HepG2 (cell line): ENCODE results near the gene ARHGAP5. TPM values are rescaled to one million over a fixed set of nuclear protein-coding genes. Genes with fewer than 3 reads are reported as not detected.
A peak's percentile ranks its signal among the peaks of the same experiment; 100 is the strongest.

Experiments
- ATAD3A ChIP-seq: sonication (generic); formaldehyde crosslinking; IDR thresholded peaks from 2 replicates; pipeline ENCODE4 v1.4.0; 2020; ENCODE audit warnings: missing genetic modification reagents
- CBX1 ChIP-seq: IDR thresholded peaks from one replicate; pipeline ENCODE4 v1.6.1; 2016; ENCODE audit warnings: antibody characterized with exemption, low read depth
- CHCHD3 ChIP-seq: sonication (generic); formaldehyde crosslinking; IDR thresholded peaks from 2 replicates; pipeline ENCODE4 v1.8.0; 2022; ENCODE audit warnings: mild to moderate bottlenecking, missing genetic modification reagents, moderate library complexity
- DR1 ChIP-seq: sonication (generic); formaldehyde crosslinking; IDR thresholded peaks from 2 replicates; pipeline ENCODE4 v1.8.0; 2021; ENCODE audit warnings: mild to moderate bottlenecking, missing genetic modification reagents, inconsistent platforms
- EP300 ChIP-seq, 3 experiments: sonication (generic) in 1 of 3; formaldehyde crosslinking in 1 of 3; IDR thresholded peaks; 2 replicates each; pipeline versions ENCODE4 v1.5.1 to v1.6.1; 2011 to 2020; ENCODE audit warnings: low read depth in 2 of 3, low read length in 2 of 3, borderline replicate concordance in 1 of 3, improper control_type of control experiment in 1 of 3, mild to moderate bottlenecking in 1 of 3, missing genetic modification reagents in 1 of 3, moderate library complexity in 1 of 3
- HHEX ChIP-seq: IDR thresholded peaks from 2 replicates; pipeline ENCODE4 v1.6.1; 2016; ENCODE audit warnings: control low read depth
- SOX6 ChIP-seq, 2 experiments: fragments of 450-650 bp in 1 of 2; sonication (generic) in 1 of 2; formaldehyde crosslinking in 1 of 2; IDR thresholded peaks; 2 replicates each; pipeline versions ENCODE4 v1.4.0 to v1.6.1; 2017 to 2020; ENCODE audit warnings: antibody characterized with exemption in 1 of 2, mild to moderate bottlenecking in 1 of 2, missing genetic modification reagents in 1 of 2
- STAT5B ChIP-seq: sonication (generic); formaldehyde crosslinking; IDR thresholded peaks from 2 replicates; pipeline ENCODE4 v1.4.0; 2020; ENCODE audit warnings: missing genetic modification reagents
- XRCC5 ChIP-seq: fragments of 200-400 bp; formaldehyde crosslinking; optimal IDR thresholded peaks from 2 replicates; pipeline ENCODE3; 2017; ENCODE audit warnings: mild to moderate bottlenecking, low read length
- ZBTB7B ChIP-seq: sonication (generic); formaldehyde crosslinking; IDR thresholded peaks from 2 replicates; pipeline ENCODE4 v1.4.0; 2020; ENCODE audit warnings: missing genetic modification reagents
- ZFP82 ChIP-seq: sonication (generic); formaldehyde crosslinking; IDR thresholded peaks from 2 replicates; pipeline ENCODE4 v1.5.1; 2020; ENCODE audit warnings: mild to moderate bottlenecking, missing genetic modification reagents, borderline replicate concordance
- ZIK1 ChIP-seq: sonication (generic); formaldehyde crosslinking; IDR thresholded peaks from 2 replicates; pipeline ENCODE4 v1.5.0; 2020; ENCODE audit warnings: mild to moderate bottlenecking, low read depth, missing genetic modification reagents, borderline replicate concordance
- ZNF12 ChIP-seq: sonication (generic); formaldehyde crosslinking; IDR thresholded peaks from 2 replicates; pipeline ENCODE4 v1.5.0; 2020; ENCODE audit warnings: missing genetic modification reagents
- ZNF232 ChIP-seq: sonication (generic); formaldehyde crosslinking; IDR thresholded peaks from 2 replicates; pipeline ENCODE4 v1.4.0; 2020; ENCODE audit warnings: missing genetic modification reagents, borderline replicate concordance
- ZNF550 ChIP-seq: sonication (generic); formaldehyde crosslinking; IDR thresholded peaks from 2 replicates; pipeline ENCODE4 v1.4.0; 2020; ENCODE audit warnings: mild to moderate bottlenecking, missing genetic modification reagents, borderline replicate concordance
- ZNF607 ChIP-seq: sonication (generic); formaldehyde crosslinking; IDR thresholded peaks from 2 replicates; pipeline ENCODE4 v1.5.1; 2020; ENCODE audit warnings: missing genetic modification reagents, mild to moderate bottlenecking, borderline replicate concordance
- ZNF644 ChIP-seq: IDR thresholded peaks from 2 replicates; pipeline ENCODE4 v1.6.1; 2016; ENCODE audit warnings: low read depth
- ZNF879 ChIP-seq: sonication (generic); formaldehyde crosslinking; IDR thresholded peaks from 2 replicates; pipeline ENCODE4 v1.8.1; 2023; ENCODE audit warnings: missing genetic modification reagents
- ZSCAN20 ChIP-seq: sonication (generic); formaldehyde crosslinking; IDR thresholded peaks from 2 replicates; pipeline ENCODE4 v1.4.0; 2020; ENCODE audit warnings: missing genetic modification reagents, mild to moderate bottlenecking, borderline replicate concordance
- polyA plus RNA-seq, 8 experiments: library from polyadenylated mRNA; depleted of rRNA in 3 of 8; stranded (reverse) in 7 of 8; unstranded in 1 of 8; fragments of >200 nt; fragmentation: Illumina TruSeq in 4 of 8; extraction: Trizol in 4 of 8; gene quantifications; 2 replicates each; pipeline versions ENCODE4 v1.2.1 to v1.2.3, GENCODE V29; 2011 to 2016; ENCODE audit warnings: low read depth in 4 of 8, missing spikeins in 1 of 8, mixed read lengths in 1 of 8; ENCODE audit not compliant: insufficient read depth in 1 of 8
- total RNA-seq, 5 experiments: library from RNA; depleted of rRNA; stranded (reverse); fragments of >200 nt; fragmentation: Illumina TruSeq; extraction: Trizol; gene quantifications; 2 replicates each; pipeline ENCODE4 v1.2.3, GENCODE V29; 2016; ENCODE audit warnings: low read depth in 1 of 5
- TF ChIP-seq, protein P1 (sequence below): sonication (generic); formaldehyde crosslinking; IDR thresholded peaks from 2 replicates; pipeline ENCODE4 v1.4.0; 2020; ENCODE audit warnings: missing genetic modification reagents, borderline replicate concordance
- TF ChIP-seq, protein P2 (sequence below): sonication (generic); formaldehyde crosslinking; IDR thresholded peaks from 2 replicates; pipeline ENCODE4 v1.5.1; 2020; ENCODE audit warnings: mild to moderate bottlenecking, moderate library complexity, missing genetic modification reagents
- TF ChIP-seq, protein P3 (sequence below): IDR thresholded peaks from 2 replicates; pipeline ENCODE4 v1.6.1; 2016; ENCODE audit warnings: low read depth

Gene ARHGAP5
- total and polyA plus RNA-seq, 2 of the 13 experiments (the other 11 are each of a cell fraction or from before 2014, with no cell fraction given) = 33.7 to 144 TPM

DNA sequence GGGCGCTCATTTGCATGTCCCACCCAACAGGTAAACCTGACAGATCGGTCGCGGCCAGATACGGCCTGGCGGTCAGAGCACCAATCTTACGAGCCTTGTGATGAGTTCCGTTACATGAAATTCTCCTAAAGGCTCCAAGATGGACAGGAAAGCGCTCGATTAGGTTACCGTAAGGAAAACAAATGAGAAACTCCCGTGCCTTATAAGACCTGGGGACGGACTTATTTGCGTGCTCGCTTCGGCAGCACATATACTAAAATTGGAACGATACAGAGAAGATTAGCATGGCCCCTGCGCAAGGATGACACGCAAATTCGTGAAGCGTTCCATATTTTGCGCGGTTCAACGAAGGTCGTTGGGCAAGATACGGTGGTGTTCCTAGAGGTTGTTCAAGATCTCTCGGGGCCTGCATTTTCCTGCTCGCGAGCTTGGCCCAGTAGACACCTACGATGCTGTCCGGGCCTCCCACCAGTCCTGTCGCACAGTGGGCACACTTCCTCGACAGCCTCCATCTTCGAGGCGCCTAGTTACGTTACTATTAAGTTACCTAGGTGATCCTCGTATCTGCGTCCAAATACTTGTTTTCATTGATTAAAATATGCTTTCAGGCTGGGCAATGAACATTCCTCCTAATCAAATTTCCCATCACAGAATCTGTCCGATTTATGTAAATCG, 124.8 kb downstream of the ARHGAP5 start, which contains the start of gene RNU6-7 (continued):
- no peak for TF ChIP-seq ZIK1 (CRISPR knock-in tag)
- TF ChIP-seq CBX1 = no peak
- 0 out of 2 replicates have a peak, but pooled peaks have one; percentile 45 for TF ChIP-seq ATAD3A (CRISPR knock-in tag)
- TF ChIP-seq ZSCAN20 = no peak
- TF ChIP-seq, protein P1, sequence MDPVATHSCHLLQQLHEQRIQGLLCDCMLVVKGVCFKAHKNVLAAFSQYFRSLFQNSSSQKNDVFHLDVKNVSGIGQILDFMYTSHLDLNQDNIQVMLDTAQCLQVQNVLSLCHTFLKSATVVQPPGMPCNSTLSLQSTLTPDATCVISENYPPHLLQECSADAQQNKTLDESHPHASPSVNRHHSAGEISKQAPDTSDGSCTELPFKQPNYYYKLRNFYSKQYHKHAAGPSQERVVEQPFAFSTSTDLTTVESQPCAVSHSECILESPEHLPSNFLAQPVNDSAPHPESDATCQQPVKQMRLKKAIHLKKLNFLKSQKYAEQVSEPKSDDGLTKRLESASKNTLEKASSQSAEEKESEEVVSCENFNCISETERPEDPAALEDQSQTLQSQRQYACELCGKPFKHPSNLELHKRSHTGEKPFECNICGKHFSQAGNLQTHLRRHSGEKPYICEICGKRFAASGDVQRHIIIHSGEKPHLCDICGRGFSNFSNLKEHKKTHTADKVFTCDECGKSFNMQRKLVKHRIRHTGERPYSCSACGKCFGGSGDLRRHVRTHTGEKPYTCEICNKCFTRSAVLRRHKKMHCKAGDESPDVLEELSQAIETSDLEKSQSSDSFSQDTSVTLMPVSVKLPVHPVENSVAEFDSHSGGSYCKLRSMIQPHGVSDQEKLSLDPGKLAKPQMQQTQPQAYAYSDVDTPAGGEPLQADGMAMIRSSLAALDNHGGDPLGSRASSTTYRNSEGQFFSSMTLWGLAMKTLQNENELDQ (CRISPR knock-in tag) = peak; percentile 82; the same call in 1 of the 2 replicates
- TF ChIP-seq, protein P2, sequence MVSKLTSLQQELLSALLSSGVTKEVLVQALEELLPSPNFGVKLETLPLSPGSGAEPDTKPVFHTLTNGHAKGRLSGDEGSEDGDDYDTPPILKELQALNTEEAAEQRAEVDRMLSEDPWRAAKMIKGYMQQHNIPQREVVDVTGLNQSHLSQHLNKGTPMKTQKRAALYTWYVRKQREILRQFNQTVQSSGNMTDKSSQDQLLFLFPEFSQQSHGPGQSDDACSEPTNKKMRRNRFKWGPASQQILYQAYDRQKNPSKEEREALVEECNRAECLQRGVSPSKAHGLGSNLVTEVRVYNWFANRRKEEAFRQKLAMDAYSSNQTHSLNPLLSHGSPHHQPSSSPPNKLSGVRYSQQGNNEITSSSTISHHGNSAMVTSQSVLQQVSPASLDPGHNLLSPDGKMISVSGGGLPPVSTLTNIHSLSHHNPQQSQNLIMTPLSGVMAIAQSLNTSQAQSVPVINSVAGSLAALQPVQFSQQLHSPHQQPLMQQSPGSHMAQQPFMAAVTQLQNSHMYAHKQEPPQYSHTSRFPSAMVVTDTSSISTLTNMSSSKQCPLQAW = no peak; the same call in 1 of the 2 replicates
- TF ChIP-seq STAT5B (CRISPR knock-in tag) = no peak; the same call in none of the 2 replicates
- no peak; the same call in 1 of the 2 replicates for TF ChIP-seq ZNF644 (CRISPR knock-in tag)
- TF ChIP-seq SOX6 (IDR thresholded peaks at IDR 0.05) = no peak
- no peak; the same call in 1 of the 2 replicates for TF ChIP-seq SOX6 (CRISPR knock-in tag; IDR thresholded peaks at IDR 0.05)
- TF ChIP-seq, protein P3, sequence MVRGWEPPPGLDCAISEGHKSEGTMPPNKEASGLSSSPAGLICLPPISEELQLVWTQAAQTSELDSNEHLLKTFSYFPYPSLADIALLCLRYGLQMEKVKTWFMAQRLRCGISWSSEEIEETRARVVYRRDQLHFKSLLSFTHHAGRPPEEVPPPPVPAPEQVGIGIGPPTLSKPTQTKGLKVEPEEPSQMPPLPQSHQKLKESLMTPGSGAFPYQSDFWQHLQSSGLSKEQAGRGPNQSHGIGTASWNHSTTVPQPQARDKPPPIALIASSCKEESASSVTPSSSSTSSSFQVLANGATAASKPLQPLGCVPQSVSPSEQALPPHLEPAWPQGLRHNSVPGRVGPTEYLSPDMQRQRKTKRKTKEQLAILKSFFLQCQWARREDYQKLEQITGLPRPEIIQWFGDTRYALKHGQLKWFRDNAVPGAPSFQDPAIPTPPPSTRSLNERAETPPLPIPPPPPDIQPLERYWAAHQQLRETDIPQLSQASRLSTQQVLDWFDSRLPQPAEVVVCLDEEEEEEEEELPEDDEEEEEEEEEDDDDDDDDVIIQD (CRISPR knock-in tag) = no peak; the same call in 1 of the 2 replicates
- no peak for TF ChIP-seq CHCHD3
- TF ChIP-seq ZNF607 = 0 out of 2 replicates have a peak, but pooled peaks have one; percentile 7
- TF ChIP-seq EP300 (IDR thresholded peaks at IDR 0.05; ENCODE audit: low read depth in 2 of 2, low read length in 2 of 2) = no peak
- TF ChIP-seq EP300 (CRISPR knock-in tag; IDR thresholded peaks at IDR 0.05; ENCODE audit: borderline replicate concordance) = no peak
- TF ChIP-seq DR1 (CRISPR knock-in tag) = no peak
- TF ChIP-seq ZNF232 (CRISPR knock-in tag) = no peak
- TF ChIP-seq HHEX (CRISPR knock-in tag) = no peak
- TF ChIP-seq ZNF879 (CRISPR knock-in tag) = no peak
- TF ChIP-seq ZBTB7B (CRISPR knock-in tag) = no peak
- no peak for TF ChIP-seq ZFP82 (CRISPR knock-in tag)
- peak; percentile 31 for TF ChIP-seq XRCC5
- TF ChIP-seq ZNF550 = no peak
- no peak; the same call in 1 of the 2 replicates for TF ChIP-seq ZNF12 (CRISPR knock-in tag)
